SK-N-SH (cell line): ENCODE data around the gene CRISPLD2. TPM values are rescaled to one million over a fixed set of nuclear protein-coding genes. Genes with fewer than 3 reads are reported as not detected.
A peak's percentile ranks its signal among the peaks of the same experiment; 100 is the strongest.

Experiments used
- CTCF ChIA-PET: fragments of 300-600, 350-600 bp; formaldehyde crosslinking; extraction: SDS; loops from one replicate; lab custom pipeline; 2021; lab: Yijun Ruan, JAX
- POLR2A ChIA-PET: fragments of 350-600 bp; sonication (Branson Sonifier 250); formaldehyde crosslinking; extraction: SDS; loops from one replicate; lab custom pipeline; 2020; ENCODE audit warnings: antibody characterized with exemption, inconsistent platforms; lab: Yijun Ruan, JAX
- DNase-seq: peaks from one replicate; pipeline ENCODE4 v3.0.0; 2012
- H2AFZ ChIP-seq: fragments of 200-600 bp; sonication (generic); 2 replicates; pipeline ENCODE4 v1.8.1; 2016; ENCODE audit warnings: antibody characterized with exemption, mild to moderate bottlenecking, low read depth
- H3F3A ChIP-seq: fragments of 200-600 bp; sonication (generic); replicated peaks from 2 replicates; pipeline ENCODE3; 2016; ENCODE audit warnings: antibody characterized with exemption, mild to moderate bottlenecking; ENCODE audit not compliant: insufficient read depth
- H3K27ac ChIP-seq, 2 experiments: fragments of 200-500 bp in 1 of 2; fragments of 200-600 bp in 1 of 2; sonication (Bioruptor generic) in 1 of 2; sonication (generic), shearing (Covaris generic) in 1 of 2; 2 replicates each; pipeline versions ENCODE4 v1.5.1 to v1.6.1; 2014 to 2016; ENCODE audit warnings: low read depth in 2 of 2, inconsistent platforms in 1 of 2, low read length in 1 of 2, mild to moderate bottlenecking in 1 of 2, mixed read lengths in 1 of 2
- H3K27me3 ChIP-seq: fragments of 200-600 bp; sonication (generic), shearing (Covaris generic); 2 replicates; pipeline ENCODE4 v1.6.1; 2016; ENCODE audit warnings: mixed run types; ENCODE audit not compliant: insufficient read depth
- H3K36me3 ChIP-seq, 2 experiments: fragments of 200-500 bp in 1 of 2; fragments of 200-600 bp in 1 of 2; sonication (Bioruptor generic) in 1 of 2; sonication (generic) in 1 of 2; replicated peaks in 1 of 2; 2 replicates each; pipeline versions ENCODE3 to v1.5.1; 2014 to 2016; ENCODE audit warnings: low read length in 1 of 2, mild to moderate bottlenecking in 1 of 2; ENCODE audit not compliant: insufficient read depth in 2 of 2, control insufficient read depth in 1 of 2
- H3K4me1 ChIP-seq, 2 experiments: fragments of 200-500 bp in 1 of 2; fragments of 200-600 bp in 1 of 2; sonication (Bioruptor generic) in 1 of 2; sonication (generic), shearing (Covaris generic) in 1 of 2; 2 replicates each; pipeline versions ENCODE4 v1.5.1 to v1.6.1; 2014 to 2016; ENCODE audit warnings: low read depth in 1 of 2, low read length in 1 of 2, mixed run types in 1 of 2; ENCODE audit not compliant: insufficient read depth in 2 of 2, control insufficient read depth in 1 of 2
- H3K4me2 ChIP-seq: fragments of 200-600 bp; sonication (generic), shearing (Covaris generic); 2 replicates; pipeline ENCODE4 v1.6.1; 2017; ENCODE audit warnings: mixed run types
- H3K4me3 ChIP-seq, 2 experiments: fragments of 200-500 bp in 1 of 2; fragments of 200-600 bp in 1 of 2; sonication (Bioruptor generic) in 1 of 2; sonication (generic), shearing (Covaris generic) in 1 of 2; 2 replicates each; pipeline versions ENCODE4 v1.5.1 to v1.8.1; 2014 to 2016; ENCODE audit warnings: low read depth in 2 of 2, inconsistent platforms in 1 of 2, low read length in 1 of 2, mild to moderate bottlenecking in 1 of 2, mixed read lengths in 1 of 2, moderate library complexity in 1 of 2
- H3K79me2 ChIP-seq: fragments of 200-600 bp; sonication (generic); 2 replicates; pipeline ENCODE4 v1.8.1; 2017; ENCODE audit warnings: mild to moderate bottlenecking; ENCODE audit not compliant: insufficient read depth
- H3K9ac ChIP-seq: fragments of 200-600 bp; sonication (generic); 2 replicates; pipeline ENCODE4 v1.6.1; 2017; ENCODE audit warnings: mixed run types
- H3K9me2 ChIP-seq: fragments of 200-600 bp; sonication (generic); 2 replicates; pipeline ENCODE4 v1.6.1; 2017; ENCODE audit warnings: mixed run types
- H3K9me3 ChIP-seq: fragments of 200-600 bp; sonication (generic); 2 replicates; pipeline ENCODE4 v1.6.1; 2017; ENCODE audit warnings: mixed run types, mild to moderate bottlenecking, moderate library complexity
- H4K20me1 ChIP-seq: fragments of 200-600 bp; sonication (generic); 2 replicates; pipeline ENCODE4 v1.6.1; 2017; ENCODE audit warnings: mild to moderate bottlenecking, mixed run types; ENCODE audit not compliant: insufficient read depth
- GATA2 ChIP-seq: sonication (generic); formaldehyde crosslinking; IDR thresholded peaks from 2 replicates; pipeline ENCODE4 v1.5.0; 2020; ENCODE audit warnings: mild to moderate bottlenecking, missing genetic modification reagents
- MEF2A ChIP-seq: IDR thresholded peaks from 2 replicates; pipeline ENCODE4 v1.4.0; 2012; ENCODE audit warnings: low read depth, borderline replicate concordance
- POLR2AphosphoS5 ChIP-seq: IDR thresholded peaks from 2 replicates; pipeline ENCODE4 v1.6.1; 2012; ENCODE audit warnings: low read depth, low read length
- RCOR1 ChIP-seq: fragments of 150-350 bp; IDR thresholded peaks from 2 replicates; pipeline ENCODE4 v1.6.1; 2017; ENCODE audit warnings: antibody characterized with exemption, low read length
- RFX5 ChIP-seq: IDR thresholded peaks from 2 replicates; pipeline ENCODE4 v1.6.1; 2012; ENCODE audit warnings: mild to moderate bottlenecking, improper control_type of control experiment, low read length
- SMC3 ChIP-seq: IDR thresholded peaks from 2 replicates; pipeline ENCODE4 v1.6.1; 2012; ENCODE audit warnings: low read depth, low read length, improper control_type of control experiment
- TAF1 ChIP-seq: IDR thresholded peaks from 2 replicates; pipeline ENCODE4 v1.6.1; 2012; ENCODE audit warnings: low read depth, mild to moderate bottlenecking, low read length, moderate library complexity, borderline replicate concordance
- TCF12 ChIP-seq: IDR thresholded peaks from 2 replicates; pipeline ENCODE4 v1.4.0; 2012
- TEAD4 ChIP-seq: IDR thresholded peaks from 2 replicates; pipeline ENCODE4 v1.4.0; 2012; ENCODE audit warnings: mild to moderate bottlenecking, borderline replicate concordance; ENCODE audit not compliant: insufficient read depth
- WGBS: methylation state at CpG from one replicate; pipeline ENCODE4 v1.1.6; 2017; ENCODE audit warnings: low lambda C conversion rate; 5-methylcytosine and 5-hydroxymethylcytosine counted together
- polyA plus RNA-seq, 3 experiments: library from polyadenylated mRNA; depleted of rRNA; stranded (reverse); fragments of >200 nt; gene quantifications; 2 replicates each; pipeline ENCODE4 v1.2.3, GENCODE V29; 2012
- TF ChIP-seq, protein P1 (sequence below): fragments of 200-600 bp; sonication (generic); IDR thresholded peaks from 2 replicates; pipeline ENCODE4 v1.6.1; 2017; ENCODE audit warnings: antibody characterized with exemption, mild to moderate bottlenecking, moderate library complexity
- TF ChIP-seq, protein P2 (sequence below): IDR thresholded peaks from 2 replicates; pipeline ENCODE4 v1.4.0; 2012; ENCODE audit warnings: low read depth
- TF ChIP-seq, protein P3 (sequence below): IDR thresholded peaks from 2 replicates; pipeline ENCODE4; 2012
- TF ChIP-seq, protein P4 (sequence below): IDR thresholded peaks from 2 replicates; pipeline ENCODE4 v1.4.0; 2012; ENCODE audit warnings: low read depth, borderline replicate concordance
- TF ChIP-seq, protein P5 (sequence below): fragments of 150-350 bp; IDR thresholded peaks from 2 replicates; pipeline ENCODE4 v1.6.1; 2017; ENCODE audit warnings: antibody characterized with exemption, low read length, low read depth, borderline replicate concordance
- TF ChIP-seq, protein P6 (sequence below): fragments of 150-350 bp; IDR thresholded peaks from 2 replicates; pipeline ENCODE4 v1.6.1; 2016; ENCODE audit warnings: mild to moderate bottlenecking, low read depth, low read length

CRISPLD2 gene
- polyA plus RNA-seq, 1 of the 3 experiments (the other 2 are of a cell fraction), result 6.3 TPM

DNA sequence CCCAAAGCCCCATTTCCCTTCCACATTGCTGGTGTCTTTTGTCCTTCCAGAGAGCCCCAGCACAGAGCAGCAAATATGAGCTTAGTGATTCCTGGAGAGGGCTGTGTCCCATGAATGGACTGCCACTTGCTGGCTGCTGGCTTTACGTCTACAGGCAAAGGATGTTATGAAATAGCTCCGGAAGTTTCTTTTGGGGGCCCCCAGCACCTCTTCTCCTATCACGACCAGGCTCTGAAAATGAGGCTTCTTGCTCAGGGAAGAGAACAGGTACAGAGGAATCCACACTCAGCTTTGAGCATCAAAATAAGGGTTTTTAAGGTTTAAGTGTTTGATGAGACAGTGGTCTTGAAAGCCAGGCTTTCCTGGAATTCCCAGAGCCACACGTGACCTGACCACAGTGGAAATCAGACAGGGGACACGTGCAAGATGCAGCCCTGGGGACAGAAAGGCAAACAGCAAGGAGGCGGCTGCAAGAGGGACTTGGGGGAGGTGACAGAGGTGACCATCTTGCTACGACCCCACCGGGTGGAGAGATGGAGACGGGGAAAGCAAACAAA lies 133.5 kb downstream of the CRISPLD2 start:
- Histone ChIP-seq H3K9me3 (no peaks in the 10 kb centered on the region), H4K20me1 (no peaks in the 10 kb centered on the region), H3K27ac (peak overlapping the region in 1 of 2 experiments; percentile 84; a peak in 2 of 4 replicates), H3K9me2 (no peaks in the 10 kb centered on the region), H3K27me3 (no peaks in the 10 kb centered on the region), H2AFZ (no peak overlapping the region; the same call in 1 of the 2 replicates), H3K4me1 (peaks cover 4 to 14% of the 10 kb centered on the region in 2 experiments; a peak in 2 of 4 replicates), H3F3A (peaks cover 10% of the 10 kb centered on the region), H3K9ac (no peak overlapping the region), H3K79me2 (no peaks in the 10 kb centered on the region), H3K4me2 (no peak overlapping the region), H3K4me3 (no peak overlapping the region), H3K36me3 (no peaks in the 10 kb centered on the region)
- DNase-seq, result no peak
- POLR2A ChIA-PET, result interaction anchor here (1.0 to 1.5 kb wide), 3 partner anchors 134 to 196 kb away, joined by 3 to 7 read pairs (median 3); partner anchors contain the start of gene CRISPLD2
- TF ChIP-seq RFX5 (no peak), TAF1 (no peak), TEAD4 (no peak)
- TF ChIP-seq, protein P1, sequence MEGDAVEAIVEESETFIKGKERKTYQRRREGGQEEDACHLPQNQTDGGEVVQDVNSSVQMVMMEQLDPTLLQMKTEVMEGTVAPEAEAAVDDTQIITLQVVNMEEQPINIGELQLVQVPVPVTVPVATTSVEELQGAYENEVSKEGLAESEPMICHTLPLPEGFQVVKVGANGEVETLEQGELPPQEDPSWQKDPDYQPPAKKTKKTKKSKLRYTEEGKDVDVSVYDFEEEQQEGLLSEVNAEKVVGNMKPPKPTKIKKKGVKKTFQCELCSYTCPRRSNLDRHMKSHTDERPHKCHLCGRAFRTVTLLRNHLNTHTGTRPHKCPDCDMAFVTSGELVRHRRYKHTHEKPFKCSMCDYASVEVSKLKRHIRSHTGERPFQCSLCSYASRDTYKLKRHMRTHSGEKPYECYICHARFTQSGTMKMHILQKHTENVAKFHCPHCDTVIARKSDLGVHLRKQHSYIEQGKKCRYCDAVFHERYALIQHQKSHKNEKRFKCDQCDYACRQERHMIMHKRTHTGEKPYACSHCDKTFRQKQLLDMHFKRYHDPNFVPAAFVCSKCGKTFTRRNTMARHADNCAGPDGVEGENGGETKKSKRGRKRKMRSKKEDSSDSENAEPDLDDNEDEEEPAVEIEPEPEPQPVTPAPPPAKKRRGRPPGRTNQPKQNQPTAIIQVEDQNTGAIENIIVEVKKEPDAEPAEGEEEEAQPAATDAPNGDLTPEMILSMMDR, result no peak
- CTCF ChIA-PET, result interaction anchor here (0.7 to 9.5 kb wide), 31 partner anchors 13 to 332 kb away, joined by 3 to 182 read pairs (median 6); no protein-coding TSS in a partner anchor
- 88% methylated on average over 9 of the region's 9 CpGs for WGBS

DNA sequence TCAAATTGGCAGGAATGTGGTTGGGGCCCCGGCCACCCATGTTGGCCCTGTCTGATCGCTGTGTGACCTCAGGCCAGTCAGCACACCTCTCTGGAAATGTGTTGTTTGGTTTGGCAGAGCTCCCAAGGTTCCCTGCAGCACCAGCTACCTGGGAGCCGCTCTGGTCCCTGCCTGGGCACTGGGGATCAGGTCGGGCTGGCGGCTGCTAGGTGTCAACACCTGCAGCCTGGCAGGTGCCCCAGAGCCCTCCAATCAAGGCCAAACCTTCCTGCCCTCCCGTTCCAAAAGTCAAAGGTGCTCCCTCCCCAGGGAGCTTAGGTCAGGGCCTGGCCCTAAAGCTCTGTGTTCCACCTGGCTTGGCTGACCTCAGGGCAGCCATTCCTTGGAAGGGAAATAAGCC lies 135.6 kb downstream of the CRISPLD2 start:
- no peak for DNase-seq
- H3K4me2 ChIP-seq, result no peak overlapping the region
- CTCF ChIA-PET, result interaction anchor here (1.3 to 9.5 kb wide), 6 partner anchors 10 to 284 kb away, joined by 3 to 182 read pairs (median 12); no protein-coding TSS in a partner anchor
- WGBS, result 69% methylated on average over 3 of the region's 6 CpGs
- peaks cover 4 to 14% of the 10 kb centered on the region in 2 experiments; a peak in 2 of 4 replicates for H3K4me1 ChIP-seq
- peaks cover 10% of the 10 kb centered on the region for H3F3A ChIP-seq
- TF ChIP-seq MEF2A (no peak), POLR2AphosphoS5 (no peak), SMC3 (no peak), TCF12 (no peak), GATA2 (CRISPR knock-in tag) (no peak), RCOR1 (no peak)
- TF ChIP-seq, protein P2, sequence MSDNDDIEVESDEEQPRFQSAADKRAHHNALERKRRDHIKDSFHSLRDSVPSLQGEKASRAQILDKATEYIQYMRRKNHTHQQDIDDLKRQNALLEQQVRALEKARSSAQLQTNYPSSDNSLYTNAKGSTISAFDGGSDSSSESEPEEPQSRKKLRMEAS, result no peak
- TF ChIP-seq, protein P3, sequence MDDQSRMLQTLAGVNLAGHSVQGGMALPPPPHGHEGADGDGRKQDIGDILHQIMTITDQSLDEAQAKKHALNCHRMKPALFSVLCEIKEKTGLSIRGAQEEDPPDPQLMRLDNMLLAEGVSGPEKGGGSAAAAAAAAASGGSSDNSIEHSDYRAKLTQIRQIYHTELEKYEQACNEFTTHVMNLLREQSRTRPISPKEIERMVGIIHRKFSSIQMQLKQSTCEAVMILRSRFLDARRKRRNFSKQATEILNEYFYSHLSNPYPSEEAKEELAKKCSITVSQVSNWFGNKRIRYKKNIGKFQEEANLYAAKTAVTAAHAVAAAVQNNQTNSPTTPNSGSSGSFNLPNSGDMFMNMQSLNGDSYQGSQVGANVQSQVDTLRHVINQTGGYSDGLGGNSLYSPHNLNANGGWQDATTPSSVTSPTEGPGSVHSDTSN, result no peak
- TF ChIP-seq, protein P4, sequence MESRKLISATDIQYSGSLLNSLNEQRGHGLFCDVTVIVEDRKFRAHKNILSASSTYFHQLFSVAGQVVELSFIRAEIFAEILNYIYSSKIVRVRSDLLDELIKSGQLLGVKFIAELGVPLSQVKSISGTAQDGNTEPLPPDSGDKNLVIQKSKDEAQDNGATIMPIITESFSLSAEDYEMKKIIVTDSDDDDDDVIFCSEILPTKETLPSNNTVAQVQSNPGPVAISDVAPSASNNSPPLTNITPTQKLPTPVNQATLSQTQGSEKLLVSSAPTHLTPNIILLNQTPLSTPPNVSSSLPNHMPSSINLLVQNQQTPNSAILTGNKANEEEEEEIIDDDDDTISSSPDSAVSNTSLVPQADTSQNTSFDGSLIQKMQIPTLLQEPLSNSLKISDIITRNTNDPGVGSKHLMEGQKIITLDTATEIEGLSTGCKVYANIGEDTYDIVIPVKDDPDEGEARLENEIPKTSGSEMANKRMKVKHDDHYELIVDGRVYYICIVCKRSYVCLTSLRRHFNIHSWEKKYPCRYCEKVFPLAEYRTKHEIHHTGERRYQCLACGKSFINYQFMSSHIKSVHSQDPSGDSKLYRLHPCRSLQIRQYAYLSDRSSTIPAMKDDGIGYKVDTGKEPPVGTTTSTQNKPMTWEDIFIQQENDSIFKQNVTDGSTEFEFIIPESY, result no peak
- TF ChIP-seq, protein P5, sequence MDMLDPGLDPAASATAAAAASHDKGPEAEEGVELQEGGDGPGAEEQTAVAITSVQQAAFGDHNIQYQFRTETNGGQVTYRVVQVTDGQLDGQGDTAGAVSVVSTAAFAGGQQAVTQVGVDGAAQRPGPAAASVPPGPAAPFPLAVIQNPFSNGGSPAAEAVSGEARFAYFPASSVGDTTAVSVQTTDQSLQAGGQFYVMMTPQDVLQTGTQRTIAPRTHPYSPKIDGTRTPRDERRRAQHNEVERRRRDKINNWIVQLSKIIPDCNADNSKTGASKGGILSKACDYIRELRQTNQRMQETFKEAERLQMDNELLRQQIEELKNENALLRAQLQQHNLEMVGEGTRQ, result no peak
- TF ChIP-seq, protein P6, sequence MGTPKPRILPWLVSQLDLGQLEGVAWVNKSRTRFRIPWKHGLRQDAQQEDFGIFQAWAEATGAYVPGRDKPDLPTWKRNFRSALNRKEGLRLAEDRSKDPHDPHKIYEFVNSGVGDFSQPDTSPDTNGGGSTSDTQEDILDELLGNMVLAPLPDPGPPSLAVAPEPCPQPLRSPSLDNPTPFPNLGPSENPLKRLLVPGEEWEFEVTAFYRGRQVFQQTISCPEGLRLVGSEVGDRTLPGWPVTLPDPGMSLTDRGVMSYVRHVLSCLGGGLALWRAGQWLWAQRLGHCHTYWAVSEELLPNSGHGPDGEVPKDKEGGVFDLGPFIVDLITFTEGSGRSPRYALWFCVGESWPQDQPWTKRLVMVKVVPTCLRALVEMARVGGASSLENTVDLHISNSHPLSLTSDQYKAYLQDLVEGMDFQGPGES, result no peak
- TF ChIP-seq, all 33 proteins: peak for 0
- no peak overlapping the region for H3K27ac ChIP-seq
- H3K79me2 ChIP-seq, result no peaks in the 10 kb centered on the region
- H4K20me1 ChIP-seq, result no peaks in the 10 kb centered on the region
- no peak overlapping the region for H3K4me3 ChIP-seq
- H3K9ac ChIP-seq, result no peak overlapping the region
- no peaks in the 10 kb centered on the region for H3K27me3 ChIP-seq
- H3K9me3 ChIP-seq, result no peaks in the 10 kb centered on the region
- no peaks in the 10 kb centered on the region for H3K36me3 ChIP-seq
- H2AFZ ChIP-seq, result no peak overlapping the region
- no peaks in the 10 kb centered on the region for H3K9me2 ChIP-seq
- POLR2A ChIA-PET, result no interaction called here
